Keratinocyte (primary cell): Measurements from ENCODE around the gene TBCE. TPM values are rescaled to one million over a fixed set of nuclear protein-coding genes. Genes with fewer than 3 reads are reported as not detected.
A peak's percentile ranks its signal among the peaks of the same experiment; 100 is the strongest.

Experiments
- DNase-seq: peaks from one replicate; pipeline ENCODE4 v3.0.0-alpha.2; 2011; ENCODE audit warnings: low read depth, missing footprints, low spot score
- FAIRE-seq: peaks from 2 replicates; lab custom pipeline; 2011; peaks lifted over from hg19 to GRCh38; lab: Jason Lieb, UNC
- H2AFZ ChIP-seq: 2 replicates; pipeline ENCODE4 v1.6.0; 2012; ENCODE audit warnings: low read length, control low read depth, inconsistent platforms; ENCODE audit not compliant: control insufficient read depth
- H3K27ac ChIP-seq: 2 replicates; pipeline ENCODE4 v1.5.1; 2011; ENCODE audit warnings: low read length; ENCODE audit not compliant: control insufficient read depth, insufficient read depth
- H3K27me3 ChIP-seq: 3 replicates; pipeline ENCODE4 v1.6.0; 2011; ENCODE audit warnings: low read length; ENCODE audit not compliant: control insufficient read depth, insufficient read depth; ENCODE audit errors: extremely low read depth
- H3K36me3 ChIP-seq, 2 experiments: 2 replicates in 1 of 2; 3 replicates in 1 of 2; pipeline ENCODE4 v1.5.1; 2011; ENCODE audit warnings: low read length in 2 of 2, mild to moderate bottlenecking in 1 of 2; ENCODE audit not compliant: control insufficient read depth in 2 of 2, insufficient read depth in 2 of 2; ENCODE audit errors: extremely low read depth in 1 of 2
- H3K4me1 ChIP-seq: 3 replicates; pipeline ENCODE4 v1.5.1; 2011; ENCODE audit warnings: low read length; ENCODE audit not compliant: control insufficient read depth, insufficient read depth; ENCODE audit errors: extremely low read depth
- H3K4me2 ChIP-seq: 3 replicates; pipeline ENCODE4 v1.6.0; 2011; ENCODE audit warnings: low read depth, low read length; ENCODE audit not compliant: control insufficient read depth, insufficient read depth; ENCODE audit errors: extremely low read depth
- H3K4me3 ChIP-seq, 3 experiments: fragments of 200-600 bp in 1 of 3; sonication (generic) in 1 of 3; 2 replicates in 2 of 3; 3 replicates in 1 of 3; pipeline ENCODE4 v1.5.1; 2011 to 2016; ENCODE audit warnings: low read length in 3 of 3, mild to moderate bottlenecking in 3 of 3, control low read depth in 2 of 3, inconsistent platforms in 1 of 3, low read depth in 1 of 3, mixed read lengths in 1 of 3, mixed run types in 1 of 3, moderate library complexity in 1 of 3; ENCODE audit not compliant: control insufficient read depth in 2 of 3, insufficient read depth in 2 of 3; ENCODE audit errors: extremely low read depth in 1 of 3
- H3K79me2 ChIP-seq: 2 replicates; pipeline ENCODE4 v1.6.0; 2012; ENCODE audit warnings: low read length; ENCODE audit not compliant: control insufficient read depth, insufficient read depth
- H3K9ac ChIP-seq: 3 replicates; pipeline ENCODE4 v1.6.0; 2011; ENCODE audit warnings: low read length; ENCODE audit not compliant: control insufficient read depth, insufficient read depth; ENCODE audit errors: extremely low read depth
- H3K9me1 ChIP-seq: 3 replicates; pipeline ENCODE4 v1.6.0; 2011; ENCODE audit warnings: low read length; ENCODE audit not compliant: control insufficient read depth, insufficient read depth; ENCODE audit errors: extremely low read depth
- H3K9me3 ChIP-seq: 2 replicates; pipeline ENCODE4 v1.5.1; 2012; ENCODE audit warnings: low read depth, low read length; ENCODE audit not compliant: control insufficient read depth
- H4K20me1 ChIP-seq: 3 replicates; pipeline ENCODE4 v1.6.0; 2011; ENCODE audit warnings: low read length; ENCODE audit not compliant: control insufficient read depth, insufficient read depth; ENCODE audit errors: extremely low read depth
- CTCF ChIP-seq, 3 experiments: IDR thresholded peaks in 1 of 3; conservative IDR thresholded peaks in 1 of 3; optimal IDR thresholded peaks in 1 of 3; 2 replicates in 2 of 3; 3 replicates in 1 of 3; pipeline versions ENCODE3 to v1.5.1; 2011; ENCODE audit warnings: low read length in 3 of 3, mild to moderate bottlenecking in 3 of 3, moderate library complexity in 2 of 3, control low read depth in 1 of 3, inconsistent platforms in 1 of 3; ENCODE audit not compliant: insufficient read depth in 2 of 3; ENCODE audit errors: extremely low read depth in 1 of 3
- EZH2 ChIP-seq: IDR thresholded peaks from one replicate; pipeline ENCODE4 v1.6.1; 2012; ENCODE audit warnings: inconsistent platforms, mild to moderate bottlenecking, low read length, moderate library complexity
- dilution Hi-C: fragments of 300-500 bp; cut with MboI; formaldehyde crosslinking; loops from one replicate; pipeline ENCODE4 v1.7.0; 2020; ENCODE audit warnings: low sequenced_read_pairs; ENCODE audit not compliant: extremely low pct_ligation_motif_present
- polyA plus RNA-seq, 5 experiments: library from polyadenylated mRNA; depleted of rRNA in 3 of 5; stranded (reverse) in 3 of 5; stranded (forward) in 1 of 5; unstranded in 1 of 5; fragments of >200 nt; gene quantifications; 1 replicate in 1 of 5; 2 replicates in 3 of 5; 3 replicates in 1 of 5; pipeline versions ENCODE4 v1.2.1 to v1.2.3, GENCODE V29; 2011 to 2012; ENCODE audit warnings: missing spikeins in 2 of 5, low read depth in 1 of 5, low replicate concordance in 1 of 5

TBCE gene
- polyA plus RNA-seq, 1 donor (not counting 4 experiments of a cell fraction or from before 2014, with no cell fraction given), result 27.5 TPM

GRCh38 chr1:235328271-235329138, 38.7 kb upstream of the TBCE start, which contains the start of gene GGPS1:
Gene GGPS1 (plus strand): TSS chr1:235328570. CDS start chr1:235335265, 6,695 bp downstream.
- no peaks in the 10 kb centered on the region for H3K9me1 ChIP-seq
- H3K4me2 ChIP-seq, result peak within 1 kb of the TSS; percentile 80
- H3K4me1 ChIP-seq, result peaks cover 30% of the 10 kb centered on the region
- H3K27ac ChIP-seq, result peak within 1 kb of the TSS; percentile 95
- TF ChIP-seq CTCF (optimal IDR thresholded peaks at IDR 0.05 in 1 of 3, IDR thresholded peaks at IDR 0.05 in 1 of 3, conservative IDR thresholded peaks at IDR 0.05 in 1 of 3; ENCODE audit: extremely low read depth in 1 of 3, insufficient read depth in 2 of 3, low read length in 3 of 3) (no peak), EZH2 (no peak)
- FAIRE-seq (peak; percentile 84), DNase-seq (peak; percentile 99)
- no peaks in the 10 kb centered on the region for H4K20me1 ChIP-seq
- no peaks in the 10 kb centered on the region for H3K27me3 ChIP-seq
- H2AFZ ChIP-seq, result peak within 1 kb of the TSS; percentile 100
- dilution Hi-C loops, result no loop called here
- H3K9ac ChIP-seq, result peak within 1 kb of the TSS; percentile 91
- H3K36me3 ChIP-seq, result peaks cover 0 to 4% of the 10 kb centered on the region in 2 experiments
- peaks cover 87% of the 10 kb centered on the region for H3K79me2 ChIP-seq
- no peaks in the 10 kb centered on the region for H3K9me3 ChIP-seq
- peak within 1 kb of the TSS; percentile 95 to 97 (median 96) for H3K4me3 ChIP-seq

DNA sequence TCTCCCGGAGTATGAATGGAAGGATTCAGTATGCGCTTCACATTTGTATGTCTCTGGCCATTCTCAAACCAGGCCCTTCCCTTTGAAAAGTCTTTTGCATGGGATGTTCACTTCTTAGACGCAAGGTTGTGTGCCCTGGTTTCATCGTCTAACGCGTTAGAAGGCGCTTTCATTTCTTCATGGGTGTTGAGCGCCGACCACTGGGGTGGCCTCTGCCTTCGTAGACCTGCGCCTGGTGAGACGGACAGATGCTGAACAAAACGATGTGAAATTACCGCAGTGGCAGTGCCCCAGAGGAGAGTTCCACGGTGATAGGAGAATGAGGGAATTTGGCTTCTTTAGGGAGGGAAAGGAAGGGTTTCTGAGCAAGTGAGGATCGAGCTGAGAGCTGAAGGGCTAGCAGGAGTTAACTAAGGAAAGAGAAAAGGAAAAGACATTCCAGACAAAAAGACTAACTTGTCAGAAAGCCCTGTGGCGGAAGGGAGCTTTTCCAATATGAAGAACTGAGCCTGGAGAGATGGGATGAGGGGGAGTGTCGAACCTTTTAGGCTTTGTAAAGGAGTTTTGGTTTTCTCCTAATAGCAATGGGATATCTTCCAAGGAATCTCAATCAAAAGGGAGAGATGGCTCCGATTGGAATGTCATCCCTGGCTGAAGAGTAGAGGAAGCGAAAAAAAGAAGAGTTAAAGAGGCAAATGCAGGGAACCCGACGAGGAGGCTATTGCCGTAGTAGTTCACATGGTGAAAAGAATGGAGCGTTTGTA, 37.9 kb upstream of the TBCE start:
- Histone ChIP-seq H3K9ac (peak overlapping the region; percentile 91), H4K20me1 (no peaks in the 10 kb centered on the region), H3K4me3 (peak overlapping the region; percentile 87 to 97 (median 92)), H3K79me2 (peaks cover 83% of the 10 kb centered on the region), H3K36me3 (peaks cover 0 to 4% of the 10 kb centered on the region in 2 experiments), H3K4me2 (peak overlapping the region; percentile 80), H3K9me1 (no peaks in the 10 kb centered on the region), H3K4me1 (peaks cover 30% of the 10 kb centered on the region), H3K27me3 (no peaks in the 10 kb centered on the region), H3K27ac (peak overlapping the region; percentile 95), H2AFZ (peak overlapping the region; percentile 91), H3K9me3 (no peaks in the 10 kb centered on the region)
- dilution Hi-C loops, result no loop called here
- FAIRE-seq (no peak), DNase-seq (no peak)
- TF ChIP-seq EZH2 (no peak), CTCF (optimal IDR thresholded peaks at IDR 0.05 in 1 of 3, IDR thresholded peaks at IDR 0.05 in 1 of 3, conservative IDR thresholded peaks at IDR 0.05 in 1 of 3; ENCODE audit: extremely low read depth in 1 of 3, insufficient read depth in 2 of 3, low read length in 3 of 3) (peak; percentile 0 to 31 (median 16))
